Measurements from ENCODE around the gene MAP3K9. TPM values are rescaled to one million over a fixed set of nuclear protein-coding genes. Genes with fewer than 3 reads are reported as not detected.

MAP3K9 gene
- total and polyA plus RNA-seq, 12 donors = 0.37 to 2.4 (median 1.4) TPM

GRCh38 chr14:70838076-70838475, 28.8 kb upstream of the MAP3K9 start:
- ATAC-seq (no peak), DNase-seq (no peak)
- Histone ChIP-seq H3K36me3 (no peaks in the 10 kb centered on the region), H3K4me3 (no peak overlapping the region), H3K27ac (no peak overlapping the region), H3K9me3 (peaks cover 0 to 8% (median 0%) of the 10 kb centered on the region in 11 donors), H3K27me3 (no peaks in the 10 kb centered on the region), H3K4me1 (peaks cover 0 to 21% (median 5%) of the 10 kb centered on the region in 9 donors)
- no peak for TF ChIP-seq CTCF (IDR thresholded peaks at IDR 0.05)
- 86% methylated on average over 4 of the region's 4 CpGs for WGBS, 2 donors
- intact Hi-C loops (cut with DNase I) = loop anchor here in 1 of 10 donors (10.0 kb wide), 1 partner anchor 67 kb away; the partner anchor contains the start of gene PCNX1

- Histone ChIP-seq H3K27me3 (no peaks in the 10 kb centered on the region), H3K4me3 (no peak overlapping the region), H3K27ac (no peak overlapping the region), H3K36me3 (no peaks in the 10 kb centered on the region), H3K9me3 (peaks cover 0 to 8% (median 0%) of the 10 kb centered on the region in 11 donors), H3K4me1 (peaks cover 0 to 21% (median 12%) of the 10 kb centered on the region in 9 donors)
- no peak for TF ChIP-seq CTCF (IDR thresholded peaks at IDR 0.05)
- intact Hi-C loops (cut with DNase I) = loop anchor here in 1 of 10 donors (10.0 kb wide), 1 partner anchor 68 kb away; the partner anchor contains the start of gene PCNX1
- DNase-seq (no peak), ATAC-seq (no peak)
Measured at GRCh38 chr14:70836946-70837345, 27.6 kb upstream of the MAP3K9 start.

GRCh38 chr14:70833884-70834283, 24.6 kb upstream of the MAP3K9 start:
- intact Hi-C loops (cut with DNase I) = loop anchor here in 2 of 10 donors (5.0 to 10.0 kb wide), 2 partner anchors 63 to 71 kb away; partner anchors contain the start of gene PCNX1 (in 1 of the 2)
- DNase-seq (no peak), ATAC-seq (no peak)
- H3K4me3 ChIP-seq = no peak overlapping the region
- 97 to 99% methylated on average over 5 of the region's 5 CpGs for WGBS, 2 donors
- H3K9me3 ChIP-seq = peaks cover 0 to 8% (median 0%) of the 10 kb centered on the region in 11 donors
- H3K36me3 ChIP-seq = no peaks in the 10 kb centered on the region
- TF ChIP-seq CTCF (IDR thresholded peaks at IDR 0.05) = no peak
- no peaks in the 10 kb centered on the region for H3K27me3 ChIP-seq
- peaks cover 0 to 22% (median 12%) of the 10 kb centered on the region in 9 donors for H3K4me1 ChIP-seq
- no peak overlapping the region for H3K27ac ChIP-seq

- peak overlapping the region in 5 of 10 donors; percentile 14 to 54 (median 24) for H3K27ac ChIP-seq
- peaks cover 0 to 22% (median 12%) of the 10 kb centered on the region in 9 donors for H3K4me1 ChIP-seq
- no peak for TF ChIP-seq CTCF (IDR thresholded peaks at IDR 0.05)
- DNase-seq = no peak
- no peaks in the 10 kb centered on the region for H3K36me3 ChIP-seq
- H3K27me3 ChIP-seq = no peaks in the 10 kb centered on the region
- peaks cover 0 to 8% (median 0%) of the 10 kb centered on the region in 11 donors for H3K9me3 ChIP-seq
- 35 to 40% methylated on average over 16 of the region's 16 CpGs for WGBS, 2 donors
- peak overlapping the region in 1 of 10 donors; percentile 6 for H3K4me3 ChIP-seq
- intact Hi-C loops (cut with DNase I) = loop anchor here in 2 of 10 donors (5.0 to 10.0 kb wide), 2 partner anchors 65 to 72 kb away; partner anchors contain the start of gene PCNX1 (in 1 of the 2)
- peak; percentile 26 to 93 (median 75) for ATAC-seq
Measured at GRCh38 chr14:70832561-70833305, 23.4 kb upstream of the MAP3K9 start.

Data from heart right ventricle (tissue), 16 donors.